GM12872 (cell line): ENCODE measurements around the gene AFMID.

Source experiments
- TF ChIP-seq, protein P1 (sequence below): IDR thresholded peaks from 3 replicates; pipeline ENCODE4 v1.5.1; 2011; ENCODE audit warnings: low read depth, mild to moderate bottlenecking, low read length, moderate library complexity; ENCODE audit not compliant: insufficient read depth

AFMID gene

DNA sequence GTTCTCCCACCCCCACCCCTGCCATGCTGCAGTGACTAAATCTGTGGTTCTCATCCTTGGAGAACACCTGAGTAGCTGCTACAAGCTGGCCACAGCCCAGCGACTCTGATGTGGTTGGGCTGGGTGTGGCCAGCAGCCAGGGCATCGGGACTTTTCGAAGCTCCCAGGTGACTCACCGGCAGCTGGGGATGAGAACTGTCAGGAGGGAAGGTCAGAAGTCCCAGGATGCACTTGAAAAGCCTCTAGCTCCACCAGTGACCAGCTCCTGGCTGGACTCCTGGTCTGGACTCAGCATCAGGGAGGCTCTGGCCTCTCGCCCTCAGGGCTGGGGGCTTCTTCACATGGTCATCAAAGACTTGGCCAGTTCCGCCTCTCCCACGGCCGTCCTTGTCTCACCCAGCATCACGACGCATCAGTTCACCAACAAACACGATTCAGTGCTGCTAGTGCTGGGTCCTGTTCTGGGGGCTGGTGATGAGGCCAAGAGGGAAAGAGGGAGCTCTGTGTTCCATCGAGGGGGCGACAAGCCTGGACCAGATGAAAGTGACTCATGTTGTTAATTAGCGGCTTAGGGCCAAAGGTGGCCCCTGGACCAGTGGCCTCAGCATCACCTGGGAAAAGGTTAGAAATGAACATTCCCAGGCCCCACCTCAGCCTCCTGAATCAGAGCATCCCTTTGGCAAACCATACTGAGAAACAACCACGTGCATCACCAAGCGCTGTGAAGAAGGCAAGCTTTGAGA lies 44.9 kb upstream of the AFMID start:
- TF ChIP-seq, protein P1, sequence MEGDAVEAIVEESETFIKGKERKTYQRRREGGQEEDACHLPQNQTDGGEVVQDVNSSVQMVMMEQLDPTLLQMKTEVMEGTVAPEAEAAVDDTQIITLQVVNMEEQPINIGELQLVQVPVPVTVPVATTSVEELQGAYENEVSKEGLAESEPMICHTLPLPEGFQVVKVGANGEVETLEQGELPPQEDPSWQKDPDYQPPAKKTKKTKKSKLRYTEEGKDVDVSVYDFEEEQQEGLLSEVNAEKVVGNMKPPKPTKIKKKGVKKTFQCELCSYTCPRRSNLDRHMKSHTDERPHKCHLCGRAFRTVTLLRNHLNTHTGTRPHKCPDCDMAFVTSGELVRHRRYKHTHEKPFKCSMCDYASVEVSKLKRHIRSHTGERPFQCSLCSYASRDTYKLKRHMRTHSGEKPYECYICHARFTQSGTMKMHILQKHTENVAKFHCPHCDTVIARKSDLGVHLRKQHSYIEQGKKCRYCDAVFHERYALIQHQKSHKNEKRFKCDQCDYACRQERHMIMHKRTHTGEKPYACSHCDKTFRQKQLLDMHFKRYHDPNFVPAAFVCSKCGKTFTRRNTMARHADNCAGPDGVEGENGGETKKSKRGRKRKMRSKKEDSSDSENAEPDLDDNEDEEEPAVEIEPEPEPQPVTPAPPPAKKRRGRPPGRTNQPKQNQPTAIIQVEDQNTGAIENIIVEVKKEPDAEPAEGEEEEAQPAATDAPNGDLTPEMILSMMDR: no peak

DNA sequence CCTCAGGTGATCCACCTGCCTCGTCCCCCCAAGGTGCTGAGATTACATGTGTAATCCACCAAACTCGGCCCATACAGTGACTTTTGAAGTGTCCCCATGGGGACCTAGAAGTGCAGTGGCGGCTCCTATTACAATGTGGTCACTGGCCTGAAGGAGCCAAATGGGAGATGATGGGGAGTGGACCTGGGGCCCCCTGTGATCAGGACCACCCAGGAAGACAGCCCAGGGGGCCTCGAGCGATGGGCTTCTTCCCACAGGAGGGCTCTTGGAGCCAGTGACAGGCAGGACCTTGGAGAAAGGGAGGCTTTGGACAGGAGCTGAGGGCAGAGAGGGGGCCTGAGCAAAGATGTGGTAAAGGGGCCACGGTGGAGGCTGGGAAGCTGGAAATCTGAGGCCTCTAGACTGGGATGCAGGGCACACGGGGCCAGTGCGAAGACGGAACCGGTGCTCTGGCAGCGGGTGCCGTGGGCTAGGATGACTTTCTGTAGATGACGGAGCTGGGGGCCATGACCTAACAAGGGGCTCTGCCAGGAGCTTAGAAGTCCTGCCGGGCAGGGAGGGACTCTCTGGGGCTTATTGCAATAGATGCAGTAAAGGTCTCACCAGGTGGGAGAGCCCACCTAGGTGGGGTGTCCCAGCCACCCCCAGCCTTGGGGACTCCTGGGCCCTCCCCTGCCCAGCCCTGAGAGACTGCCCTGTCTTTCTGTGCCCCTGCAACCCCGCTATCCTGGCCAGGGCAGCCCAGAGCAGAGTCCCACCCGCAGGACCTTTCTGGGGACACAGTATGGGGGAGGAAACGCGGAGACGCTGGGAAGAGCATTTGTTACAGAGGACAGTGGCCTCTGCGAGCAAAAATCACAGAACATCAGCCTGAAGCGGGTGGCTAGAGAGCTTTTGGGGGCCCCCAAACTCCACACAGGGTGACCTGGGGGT lies 43.7 kb upstream of the AFMID start:
- TF ChIP-seq, protein P1: no peak

DNA sequence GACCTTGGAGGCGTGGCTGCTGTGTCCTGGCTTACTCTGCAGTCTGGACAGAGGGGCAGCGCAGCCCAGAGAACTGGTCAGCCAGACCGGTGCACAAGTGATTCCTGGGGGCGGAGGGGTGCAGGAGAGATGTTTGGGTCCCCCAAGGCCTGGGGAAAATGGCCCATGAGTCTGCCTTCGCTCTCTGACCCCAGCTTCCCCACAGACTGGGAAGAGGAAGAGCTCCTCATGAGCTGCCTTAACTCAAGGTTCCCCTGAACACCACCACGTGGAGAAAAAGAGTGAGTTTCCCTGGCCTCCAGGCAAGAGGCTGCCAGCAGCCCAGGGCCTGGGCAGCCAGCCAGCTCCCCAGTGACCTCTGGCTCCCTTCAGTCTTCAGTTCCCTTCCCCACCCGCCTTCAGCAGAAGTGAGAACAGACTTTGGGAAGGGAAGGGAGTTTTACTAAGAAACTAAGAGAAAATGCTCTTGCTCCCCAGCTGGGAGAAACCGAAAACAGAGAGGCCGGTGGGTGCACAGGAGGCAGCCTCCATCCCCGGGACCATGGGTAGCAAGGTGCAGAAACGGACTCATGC lies 42.9 kb upstream of the AFMID start:
- TF ChIP-seq, protein P1: peak; percentile 16; the same call in 1 of the 3 replicates

DNA sequence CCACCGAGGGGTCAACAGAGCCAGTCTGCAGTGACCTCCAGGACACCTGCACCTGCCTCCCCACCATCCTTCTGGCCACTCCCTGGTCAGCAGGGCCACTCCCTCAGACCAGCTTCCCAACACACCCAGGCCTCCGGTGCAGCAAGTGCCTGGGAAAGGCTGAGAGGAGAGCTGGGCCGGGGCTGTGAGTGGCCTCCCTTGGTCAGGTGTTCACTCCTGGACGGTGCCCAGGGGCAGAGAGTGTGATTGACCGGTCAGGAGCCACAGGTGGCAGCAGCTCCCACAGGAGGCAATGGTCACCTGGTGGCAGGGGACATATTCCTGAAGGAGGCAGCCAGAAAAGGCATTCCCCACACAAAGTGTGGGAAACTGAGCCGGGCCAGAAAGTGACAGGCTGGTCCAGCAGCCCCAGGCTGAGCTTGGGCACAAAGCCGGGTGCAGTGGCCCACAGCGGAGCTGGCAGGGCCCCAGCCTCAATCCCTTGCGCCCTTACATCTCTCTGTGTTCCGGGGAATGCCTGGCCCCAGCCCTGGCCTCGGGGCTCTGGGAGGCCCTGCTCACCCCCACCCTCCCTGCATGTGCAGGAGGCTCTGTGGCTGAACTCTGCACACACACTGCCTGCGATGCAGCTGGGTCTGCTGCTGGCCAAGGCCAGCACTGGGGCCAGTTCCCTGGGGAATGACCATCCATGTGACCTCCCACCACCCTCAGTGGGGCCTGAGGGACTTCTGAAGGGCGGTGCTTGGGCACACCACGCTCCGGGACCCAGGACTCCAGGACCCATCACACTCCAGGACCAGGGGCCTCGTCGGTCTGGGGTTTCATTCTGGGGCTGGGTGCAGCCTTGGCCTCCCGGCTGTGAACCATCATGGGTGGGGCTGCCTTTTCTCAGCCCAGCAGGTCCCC lies 42.2 kb upstream of the AFMID start:
- TF ChIP-seq, protein P1: no peak

DNA sequence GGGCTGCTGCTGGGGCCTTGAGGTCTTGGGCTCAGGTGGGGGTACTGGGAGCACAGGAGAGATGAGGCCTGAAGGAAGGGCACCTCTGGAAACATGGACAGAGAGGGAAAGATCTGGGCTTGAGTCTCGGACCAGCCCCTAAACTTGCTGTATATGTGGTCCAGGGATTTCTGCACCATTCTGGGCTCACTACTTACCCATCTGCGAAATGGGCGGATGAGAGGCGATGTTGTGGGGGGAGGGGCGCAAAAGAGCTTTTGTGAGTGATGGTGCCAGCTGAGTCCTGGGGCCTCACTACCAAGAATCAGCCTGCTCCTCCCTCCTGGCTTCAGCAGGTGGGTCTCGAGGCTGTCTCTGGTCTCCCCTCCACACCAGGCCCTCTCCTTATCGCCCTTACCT lies 40.7 kb upstream of the AFMID start:
- TF ChIP-seq, protein P1: no peak

DNA sequence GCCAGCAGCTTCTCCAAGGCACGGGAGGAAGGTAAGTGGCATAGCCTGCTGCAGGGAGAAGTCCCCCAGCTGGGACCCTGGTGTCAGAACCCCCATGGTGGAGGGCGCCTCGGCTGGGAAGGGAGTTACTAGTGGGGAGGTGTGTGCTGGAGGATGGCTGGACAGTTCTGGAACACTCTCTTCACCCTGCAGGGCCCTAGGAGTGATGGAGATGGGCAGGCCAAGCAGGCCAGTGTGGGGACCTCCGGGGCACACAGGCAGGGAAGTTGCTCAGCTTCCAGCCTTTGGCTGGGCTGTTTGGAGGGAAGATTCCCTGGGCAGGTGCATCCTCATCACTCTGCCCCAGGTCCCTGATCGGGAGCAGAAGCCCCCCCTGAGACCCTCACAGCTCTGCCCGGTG lies 40.3 kb upstream of the AFMID start:
- TF ChIP-seq, protein P1: no peak
